ENCODE data around the gene ABCB10. TPM values are rescaled to one million over a fixed set of nuclear protein-coding genes. Genes with fewer than 3 reads are reported as not detected.
A peak's percentile ranks its signal among the peaks of the same experiment; 100 is the strongest.

ABCB10 gene
- total RNA-seq, 4 donors from 2014 or later: 10.5 to 15.2 (median 13.0) TPM

DNA sequence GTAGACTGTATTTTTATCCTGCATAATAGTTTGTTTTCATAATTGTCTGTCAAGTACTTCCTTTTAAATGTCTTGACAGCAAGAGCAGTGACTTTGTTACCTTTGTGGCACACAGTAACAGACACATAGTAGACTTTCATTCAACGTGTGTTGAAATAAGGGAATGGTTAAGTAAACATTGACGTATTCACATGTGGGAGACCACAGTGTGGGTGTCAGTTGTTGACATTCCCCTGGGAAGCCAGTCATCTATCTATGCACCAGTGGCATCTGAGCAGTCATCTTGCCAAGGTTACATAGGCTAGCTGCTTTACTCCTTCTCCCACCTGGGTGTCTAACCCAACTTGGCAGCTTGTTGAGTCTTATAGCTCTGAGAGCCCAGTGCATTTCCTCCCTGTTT is 48.9 kb downstream of the ABCB10 start:
- WGBS: 86% methylated on average over 2 of the region's 2 CpGs
- Histone ChIP-seq H3K9me3 (no peaks in the 10 kb centered on the region), H3K36me3 (peaks cover 4% of the 10 kb centered on the region), H3K4me3 (no peak overlapping the region), H3K27ac (no peak overlapping the region), H3K4me1 (peaks cover 24% of the 10 kb centered on the region), H3K27me3 (no peaks in the 10 kb centered on the region)
- DNase-seq (ENCODE audit: low spot score in 2 of 2): no peak
- TF ChIP-seq POLR2A (IDR thresholded peaks at IDR 0.05): no peak
- no peak for TF ChIP-seq POLR2AphosphoS5 (IDR thresholded peaks at IDR 0.05)
- TF ChIP-seq EP300 (IDR thresholded peaks at IDR 0.05): no peak
- TF ChIP-seq, protein P1, sequence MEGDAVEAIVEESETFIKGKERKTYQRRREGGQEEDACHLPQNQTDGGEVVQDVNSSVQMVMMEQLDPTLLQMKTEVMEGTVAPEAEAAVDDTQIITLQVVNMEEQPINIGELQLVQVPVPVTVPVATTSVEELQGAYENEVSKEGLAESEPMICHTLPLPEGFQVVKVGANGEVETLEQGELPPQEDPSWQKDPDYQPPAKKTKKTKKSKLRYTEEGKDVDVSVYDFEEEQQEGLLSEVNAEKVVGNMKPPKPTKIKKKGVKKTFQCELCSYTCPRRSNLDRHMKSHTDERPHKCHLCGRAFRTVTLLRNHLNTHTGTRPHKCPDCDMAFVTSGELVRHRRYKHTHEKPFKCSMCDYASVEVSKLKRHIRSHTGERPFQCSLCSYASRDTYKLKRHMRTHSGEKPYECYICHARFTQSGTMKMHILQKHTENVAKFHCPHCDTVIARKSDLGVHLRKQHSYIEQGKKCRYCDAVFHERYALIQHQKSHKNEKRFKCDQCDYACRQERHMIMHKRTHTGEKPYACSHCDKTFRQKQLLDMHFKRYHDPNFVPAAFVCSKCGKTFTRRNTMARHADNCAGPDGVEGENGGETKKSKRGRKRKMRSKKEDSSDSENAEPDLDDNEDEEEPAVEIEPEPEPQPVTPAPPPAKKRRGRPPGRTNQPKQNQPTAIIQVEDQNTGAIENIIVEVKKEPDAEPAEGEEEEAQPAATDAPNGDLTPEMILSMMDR (IDR thresholded peaks at IDR 0.05): no peak

DNA sequence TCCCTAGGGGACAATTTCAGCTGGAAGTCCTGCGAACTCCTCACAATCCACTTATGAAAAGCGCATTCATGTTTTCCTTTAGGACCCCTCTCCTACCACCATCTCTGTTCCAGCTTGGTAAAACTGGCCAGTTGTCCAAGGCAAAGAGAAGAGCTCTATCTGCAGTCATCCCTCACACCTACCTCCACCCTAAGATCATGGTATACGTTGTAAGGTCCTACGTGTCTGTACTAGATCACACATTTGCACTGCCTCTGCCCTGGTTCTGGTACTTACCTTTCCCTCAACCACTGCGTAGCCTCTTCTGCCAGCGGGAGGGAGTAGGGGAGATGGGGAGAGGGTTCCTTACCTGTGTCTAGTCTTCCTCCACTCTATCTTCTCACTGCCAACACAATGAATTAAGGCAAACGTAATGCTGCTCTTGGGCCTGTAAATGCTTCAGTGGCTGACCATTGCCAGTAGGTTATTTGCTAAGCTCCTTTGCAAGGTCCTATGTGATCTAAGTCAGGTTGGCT is 49.6 kb downstream of the ABCB10 start:
- Histone ChIP-seq H3K4me1 (peaks cover 21% of the 10 kb centered on the region), H3K36me3 (peaks cover 9% of the 10 kb centered on the region), H3K27me3 (no peaks in the 10 kb centered on the region), H3K4me3 (peak overlapping the region; percentile 99), H3K27ac (peak overlapping the region; percentile 98), H3K9me3 (no peaks in the 10 kb centered on the region)
- DNase-seq (ENCODE audit: low spot score in 2 of 2): no peak
- TF ChIP-seq, protein P1 (IDR thresholded peaks at IDR 0.05): no peak
- TF ChIP-seq EP300 (IDR thresholded peaks at IDR 0.05) (no peak), POLR2A (IDR thresholded peaks at IDR 0.05) (no peak), POLR2AphosphoS5 (IDR thresholded peaks at IDR 0.05) (no peak)
- 75% methylated on average over 7 of the region's 7 CpGs for WGBS

DNA sequence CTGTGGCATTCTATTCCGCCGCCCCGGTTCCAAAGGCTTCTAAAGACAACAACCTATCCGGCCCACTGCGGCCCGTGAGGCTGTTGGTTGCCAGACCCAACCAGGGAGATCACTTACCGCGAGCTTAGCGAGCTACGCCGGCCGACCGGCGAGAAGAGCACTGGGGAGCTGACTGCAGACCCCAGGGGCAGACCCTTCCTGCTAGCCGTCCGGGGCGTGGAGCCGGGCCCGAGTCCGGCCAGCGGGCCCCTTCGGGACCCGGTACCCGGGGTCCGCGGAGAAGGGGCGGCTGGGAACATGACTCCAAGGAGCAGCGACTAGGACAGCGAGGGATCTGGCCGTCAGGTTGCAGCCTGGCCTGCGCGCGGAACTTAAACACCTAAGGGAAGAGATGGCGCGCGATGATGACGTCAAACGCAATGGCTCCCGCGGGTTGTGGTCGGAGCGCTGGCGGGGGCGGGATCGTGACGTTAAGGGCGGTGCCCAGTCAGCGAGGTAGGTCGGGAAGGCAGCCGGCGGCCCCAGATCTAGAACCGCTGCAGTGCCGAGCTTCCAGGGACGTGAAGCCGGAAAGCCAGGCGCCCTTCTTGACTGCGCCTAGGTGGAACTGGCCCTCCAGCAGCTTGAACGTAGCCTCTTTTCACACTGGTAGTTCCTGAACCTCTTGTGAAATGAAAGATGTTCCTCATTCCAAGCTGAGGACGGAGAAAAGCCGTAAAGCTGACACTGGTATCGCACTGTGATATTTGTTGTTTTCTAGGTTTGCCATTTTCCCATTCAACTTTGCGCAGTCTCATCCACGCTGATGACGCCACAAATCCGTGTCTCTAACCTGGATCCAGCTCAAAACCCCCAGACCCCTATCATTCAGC is 50.3 kb downstream of the ABCB10 start, which contains the start of gene NUP133:
TSS of gene NUP133 (minus strand) at position 391 of the 872 bp plus-strand sequence. CDS start at position 299, 92 bp downstream.
- WGBS: under 1% methylated on average over 45 of the region's 65 CpGs
- Histone ChIP-seq H3K27ac (peak within 1 kb of the TSS; percentile 98), H3K36me3 (peaks cover 9% of the 10 kb centered on the region), H3K27me3 (no peaks in the 10 kb centered on the region), H3K9me3 (no peaks in the 10 kb centered on the region), H3K4me1 (peaks cover 21% of the 10 kb centered on the region), H3K4me3 (peak within 1 kb of the TSS; percentile 99)
- DNase-seq (ENCODE audit: low spot score in 2 of 2): peak; percentile 100
- no peak for TF ChIP-seq EP300 (IDR thresholded peaks at IDR 0.05)
- peak; percentile 59 to 97 (median 87) for TF ChIP-seq POLR2AphosphoS5 (IDR thresholded peaks at IDR 0.05)
- TF ChIP-seq POLR2A (IDR thresholded peaks at IDR 0.05): peak; percentile 80 to 88

DNA sequence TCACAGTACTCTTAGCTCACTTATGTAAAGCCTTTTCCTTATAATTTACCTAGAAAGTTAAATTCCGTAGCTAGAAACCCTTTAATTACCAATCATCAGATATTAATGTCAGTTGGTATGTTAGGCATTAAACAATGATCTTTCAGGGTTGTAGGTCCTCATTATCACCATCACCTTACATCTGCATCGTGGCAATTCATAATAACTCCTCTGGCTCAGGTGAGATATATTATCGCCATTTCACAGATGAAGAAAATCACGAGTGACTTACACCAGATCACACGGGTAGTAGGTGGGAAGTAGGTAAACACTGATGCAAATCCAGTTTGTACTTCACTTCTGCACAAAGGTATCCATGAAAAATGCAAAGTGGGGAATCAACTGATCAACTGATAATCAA is 51.0 kb downstream of the ABCB10 start:
- Histone ChIP-seq H3K4me3 (peak overlapping the region; percentile 99), H3K27ac (peak overlapping the region; percentile 98), H3K36me3 (peaks cover 14% of the 10 kb centered on the region), H3K27me3 (no peaks in the 10 kb centered on the region), H3K4me1 (peaks cover 21% of the 10 kb centered on the region), H3K9me3 (no peaks in the 10 kb centered on the region)
- no peak for TF ChIP-seq POLR2AphosphoS5 (IDR thresholded peaks at IDR 0.05)
- TF ChIP-seq EP300 (IDR thresholded peaks at IDR 0.05): no peak
- TF ChIP-seq POLR2A (IDR thresholded peaks at IDR 0.05): no peak
- TF ChIP-seq, protein P1 (IDR thresholded peaks at IDR 0.05): no peak
- 4% methylated on average over 5 of the region's 5 CpGs for WGBS
- no peak for DNase-seq (ENCODE audit: low spot score in 2 of 2)

DNA sequence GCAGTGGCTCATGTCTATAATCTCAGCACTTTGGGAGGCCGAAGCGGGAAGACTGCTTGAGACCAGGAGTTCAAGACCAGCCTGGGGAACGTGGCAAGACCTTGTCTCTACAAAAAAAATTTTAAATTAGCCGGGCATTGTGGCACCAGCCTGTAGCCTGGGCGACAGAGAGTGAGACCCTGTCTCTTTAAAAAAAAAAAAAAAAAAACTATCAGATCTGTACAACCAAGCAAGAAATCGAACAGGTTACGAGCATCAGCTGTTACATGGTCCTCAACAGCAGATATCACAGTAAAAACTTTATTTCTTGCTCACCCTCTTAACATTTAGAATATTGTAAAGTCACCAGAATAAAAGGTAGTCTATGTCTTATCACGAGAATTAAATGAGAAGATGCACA is 51.9 kb downstream of the ABCB10 start:
- Histone ChIP-seq H3K9me3 (no peaks in the 10 kb centered on the region), H3K4me3 (peak overlapping the region; percentile 99)
- WGBS: 76% methylated on average over 8 of the region's 8 CpGs

More for the DNA sequence above, 51.9 kb downstream of the ABCB10 start:
- Histone ChIP-seq H3K27me3 (no peaks in the 10 kb centered on the region), H3K27ac (no peak overlapping the region), H3K4me1 (peaks cover 21% of the 10 kb centered on the region), H3K36me3 (peaks cover 16% of the 10 kb centered on the region)
- TF ChIP-seq EP300 (IDR thresholded peaks at IDR 0.05): no peak
- no peak for TF ChIP-seq POLR2A (IDR thresholded peaks at IDR 0.05)
- no peak for TF ChIP-seq POLR2AphosphoS5 (IDR thresholded peaks at IDR 0.05)
- TF ChIP-seq, protein P1 (IDR thresholded peaks at IDR 0.05): no peak
- no peak for DNase-seq (ENCODE audit: low spot score in 2 of 2)
